IPS-NIHi7 (cell line): ENCODE results near the gene EXOSC3.
"Not testable (repeated sequence)": the region's sequence is repeated elsewhere in the genome, so short reads cannot be mapped to it uniquely, and the experiment has no call there.

Source experiments
- DNase-seq: peaks from one replicate; pipeline ENCODE4 v3.0.0; 2012; ENCODE audit warnings: mixed read lengths; ENCODE audit errors: extremely low spot score

Gene EXOSC3

DNA sequence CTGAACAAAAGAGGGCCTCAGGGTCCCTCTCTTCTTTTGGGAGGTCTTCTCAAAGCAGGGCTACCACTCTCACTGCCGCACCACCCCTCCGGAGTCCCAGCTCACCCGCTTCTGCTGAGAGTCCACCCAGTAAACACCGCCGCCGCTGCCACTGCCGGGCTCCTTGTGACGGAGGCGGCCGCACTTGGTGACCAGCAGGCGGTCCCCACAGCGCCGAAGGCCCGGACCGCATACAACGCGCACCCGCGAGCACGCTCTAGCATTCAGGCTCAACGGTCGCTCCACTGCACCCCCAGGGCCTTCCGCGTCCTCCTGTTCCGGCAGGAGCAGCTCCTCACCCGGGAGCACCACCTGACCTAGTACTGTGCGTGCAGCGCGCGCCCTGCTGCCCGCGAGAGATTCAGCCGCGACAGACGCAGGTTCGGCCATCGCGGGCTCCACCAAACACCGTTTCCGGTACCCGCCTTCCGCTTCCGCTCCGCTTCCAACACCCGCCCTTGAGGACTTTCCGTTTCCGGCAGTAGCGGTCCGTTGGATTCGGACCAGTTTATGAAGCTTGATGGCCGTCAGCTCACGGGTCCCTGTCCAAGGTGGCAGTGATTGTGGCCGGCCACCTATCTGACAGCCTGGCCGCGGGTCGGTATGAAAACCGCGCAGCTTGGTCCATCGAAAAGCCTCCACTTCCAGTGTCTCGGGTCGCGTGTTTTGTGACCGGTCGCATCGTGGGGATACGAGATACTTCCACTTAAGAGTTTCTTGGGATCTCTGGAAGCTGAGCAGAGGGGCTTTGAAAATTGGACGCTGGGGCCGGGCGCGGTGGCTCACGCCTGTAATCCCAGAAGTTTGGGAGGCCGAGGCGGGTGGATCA lies at the start of gene EXOSC3:
Gene EXOSC3 (minus strand): TSS at position 449 of the 868 bp plus-strand sequence. CDS start 20 bp downstream, at position 429.
- DNase-seq = peak; percentile 88

DNA sequence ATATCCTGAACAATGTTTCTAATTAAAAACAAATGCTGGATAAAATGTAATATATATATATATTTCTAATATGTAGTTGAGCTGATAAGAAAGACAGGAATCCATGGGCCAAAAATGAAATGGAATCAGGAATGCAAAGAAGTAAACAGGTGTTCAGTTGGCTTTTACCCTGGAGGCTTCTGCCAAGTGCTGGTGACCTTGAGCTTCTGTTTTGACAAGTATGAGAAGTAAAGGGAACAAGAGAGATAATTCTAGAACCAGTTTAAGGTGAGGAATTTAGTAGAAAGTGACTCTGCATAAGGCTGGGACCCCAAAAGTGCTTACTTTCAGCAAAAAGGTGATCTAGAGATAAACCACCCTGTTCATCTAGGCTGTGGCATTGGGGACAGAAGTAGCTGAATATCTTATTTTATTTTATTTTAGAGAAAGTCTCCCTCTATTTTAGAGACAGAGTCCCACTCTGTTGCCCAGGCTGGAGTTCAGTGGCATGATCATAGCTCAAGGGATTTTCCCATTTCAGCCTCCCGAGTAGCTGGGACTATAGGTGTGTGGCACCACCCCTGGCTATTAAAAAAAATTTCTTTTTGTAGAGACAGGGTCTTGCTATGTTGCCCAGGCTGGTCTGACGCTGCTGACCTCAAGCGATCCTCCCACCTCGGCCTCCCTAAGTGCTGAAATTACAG lies 42.8 kb upstream of the EXOSC3 start:
- no peak for DNase-seq

DNA sequence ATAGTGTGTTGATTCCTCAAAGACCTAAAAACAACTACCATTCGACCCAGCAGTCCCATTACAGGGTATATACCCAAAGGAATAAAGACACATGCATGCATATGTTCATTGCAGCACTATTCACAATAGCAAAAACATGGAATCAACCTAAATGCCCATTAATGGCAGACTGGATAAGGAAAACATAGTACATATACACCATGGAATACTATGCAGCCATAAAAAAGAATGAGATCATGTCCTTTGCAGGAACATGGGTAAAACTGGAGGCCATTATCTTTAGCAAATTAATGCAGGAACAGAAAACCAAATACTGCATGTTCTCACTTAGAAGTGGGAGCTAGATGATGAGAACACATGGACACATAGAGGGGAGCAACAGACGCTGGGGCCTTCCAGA lies 40.3 kb upstream of the EXOSC3 start:
- DNase-seq = not testable (repeated sequence)

DNA sequence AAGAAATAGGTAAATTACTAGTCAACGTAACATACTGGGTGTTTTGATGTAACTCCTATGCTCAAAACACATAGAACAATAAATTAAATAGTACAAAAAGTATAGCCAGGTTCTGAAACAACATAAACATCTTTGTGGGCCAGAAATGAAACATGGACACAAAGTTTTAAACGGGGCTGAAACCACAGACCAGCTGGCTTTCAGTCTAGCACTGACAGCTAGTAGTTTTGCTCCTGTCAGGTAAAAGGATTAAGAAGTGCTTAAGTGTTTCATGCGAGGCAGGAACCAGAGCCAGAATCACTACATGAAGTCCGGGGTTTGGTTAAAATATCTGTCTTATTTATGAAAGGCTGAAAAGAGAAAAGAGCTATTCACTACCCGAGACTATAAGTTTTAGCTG lies 35.3 kb upstream of the EXOSC3 start:
- no peak for DNase-seq

DNA sequence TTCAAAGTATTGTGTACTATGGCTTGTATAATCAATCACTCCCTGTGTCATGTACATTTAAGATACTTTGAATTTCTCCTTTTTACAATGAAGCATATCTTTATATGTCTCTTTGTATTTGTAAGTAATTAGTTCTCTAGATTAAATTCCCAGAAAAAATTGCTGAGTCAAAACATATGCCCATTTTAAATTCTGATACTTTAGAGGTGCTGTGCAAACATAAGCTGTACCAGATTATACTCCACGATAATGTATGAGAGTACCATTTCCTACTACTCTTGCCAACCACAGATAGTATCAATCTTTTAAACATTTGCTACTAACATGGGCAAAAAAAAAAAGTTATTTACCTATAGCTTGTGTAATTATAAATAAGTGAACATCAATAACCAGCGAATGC lies 34.0 kb upstream of the EXOSC3 start:
- DNase-seq = no peak

DNA sequence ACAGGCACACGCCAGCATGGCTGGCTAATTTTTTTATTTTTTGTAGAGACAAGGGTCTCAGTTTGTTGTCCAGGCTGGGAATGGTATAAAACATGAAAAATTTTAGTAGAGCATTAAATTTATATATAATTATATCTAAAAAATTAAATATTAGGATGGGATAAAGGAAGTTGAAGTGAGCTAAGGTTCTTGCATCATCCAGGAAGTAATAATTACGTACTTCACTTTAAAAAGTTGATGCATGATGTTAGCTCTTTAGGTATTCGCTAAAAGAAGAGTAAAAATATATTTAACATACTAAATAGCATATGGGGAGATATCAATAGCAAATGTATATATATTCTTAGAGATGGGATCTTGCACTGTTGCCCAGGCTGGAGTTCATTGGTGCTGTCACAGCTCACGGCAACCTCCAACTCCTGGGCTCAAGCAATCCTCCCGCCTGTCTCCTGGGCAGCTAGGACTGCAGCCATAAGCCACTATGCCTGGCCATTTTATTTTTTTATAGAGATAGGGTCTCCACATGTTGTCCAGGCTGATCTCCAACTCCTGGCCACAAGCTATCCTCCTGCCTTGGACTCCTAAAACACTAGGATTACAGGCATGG lies 28.0 kb upstream of the EXOSC3 start:
- no peak for DNase-seq

DNA sequence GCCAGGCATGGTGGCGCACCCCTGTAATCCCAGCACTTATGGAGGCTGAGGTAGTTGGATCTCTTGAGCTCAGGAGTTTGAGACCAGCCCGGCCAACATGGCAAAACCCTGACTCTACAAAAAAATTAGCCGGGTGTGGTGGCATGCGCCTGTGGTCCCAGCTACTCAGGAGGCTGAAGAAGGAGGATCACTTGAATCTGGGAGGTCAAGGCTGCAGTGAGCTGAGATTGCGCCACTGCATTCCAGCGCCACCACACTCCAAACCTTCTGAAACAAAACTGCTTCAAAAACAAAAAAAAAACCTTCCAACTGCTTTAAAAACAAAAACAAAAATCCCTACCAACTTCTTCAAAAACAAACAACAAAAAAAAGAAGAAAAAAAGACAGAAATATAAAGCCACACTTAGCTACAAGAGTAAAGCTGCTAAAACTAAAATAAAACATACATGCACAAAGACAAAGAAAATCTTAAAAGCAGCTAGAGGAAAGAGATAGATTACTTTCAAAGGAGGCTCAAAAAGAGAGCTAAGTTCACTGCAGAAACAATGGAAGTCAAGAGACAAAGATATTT lies 27.1 kb upstream of the EXOSC3 start:
- no peak for DNase-seq

DNA sequence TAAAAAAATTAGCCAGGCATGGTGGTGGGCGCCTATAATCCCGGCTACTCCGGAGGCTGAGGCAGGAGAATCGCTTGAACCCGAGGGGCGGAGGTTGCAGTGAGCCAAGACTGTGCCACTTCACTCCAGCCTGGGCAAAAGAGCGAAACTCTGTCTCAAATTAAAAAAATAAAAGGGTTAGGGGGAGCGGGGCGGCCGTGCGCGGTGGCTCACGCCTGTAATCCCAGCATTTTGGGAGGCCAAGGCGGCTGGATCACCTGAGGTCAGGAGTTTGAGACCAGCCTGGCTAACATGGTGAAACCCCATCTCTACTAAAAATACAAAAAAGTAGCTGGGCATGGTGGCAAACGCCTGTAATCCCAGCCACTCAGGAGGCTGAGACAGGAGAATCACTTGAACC lies 24.8 kb upstream of the EXOSC3 start:
- DNase-seq = not testable (repeated sequence)

DNA sequence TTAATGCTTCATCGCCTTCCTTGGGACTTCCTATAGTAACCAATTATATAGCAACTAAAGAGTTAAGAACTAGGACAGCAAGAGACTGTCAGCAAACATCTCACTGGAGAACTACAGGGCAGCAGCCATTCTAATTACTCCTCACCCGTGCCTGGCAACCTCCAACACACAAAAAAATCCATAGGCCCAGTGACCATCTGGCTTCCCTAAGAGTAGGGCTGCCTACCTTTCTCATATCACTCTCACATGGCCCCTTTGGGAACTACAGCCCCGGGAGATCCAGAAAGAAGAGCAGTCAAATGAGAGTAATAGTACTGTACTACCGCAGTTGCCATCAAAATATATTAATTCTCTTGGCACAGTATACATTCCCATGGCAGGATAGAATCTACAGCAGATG lies 21.4 kb upstream of the EXOSC3 start:
- DNase-seq = no peak

DNA sequence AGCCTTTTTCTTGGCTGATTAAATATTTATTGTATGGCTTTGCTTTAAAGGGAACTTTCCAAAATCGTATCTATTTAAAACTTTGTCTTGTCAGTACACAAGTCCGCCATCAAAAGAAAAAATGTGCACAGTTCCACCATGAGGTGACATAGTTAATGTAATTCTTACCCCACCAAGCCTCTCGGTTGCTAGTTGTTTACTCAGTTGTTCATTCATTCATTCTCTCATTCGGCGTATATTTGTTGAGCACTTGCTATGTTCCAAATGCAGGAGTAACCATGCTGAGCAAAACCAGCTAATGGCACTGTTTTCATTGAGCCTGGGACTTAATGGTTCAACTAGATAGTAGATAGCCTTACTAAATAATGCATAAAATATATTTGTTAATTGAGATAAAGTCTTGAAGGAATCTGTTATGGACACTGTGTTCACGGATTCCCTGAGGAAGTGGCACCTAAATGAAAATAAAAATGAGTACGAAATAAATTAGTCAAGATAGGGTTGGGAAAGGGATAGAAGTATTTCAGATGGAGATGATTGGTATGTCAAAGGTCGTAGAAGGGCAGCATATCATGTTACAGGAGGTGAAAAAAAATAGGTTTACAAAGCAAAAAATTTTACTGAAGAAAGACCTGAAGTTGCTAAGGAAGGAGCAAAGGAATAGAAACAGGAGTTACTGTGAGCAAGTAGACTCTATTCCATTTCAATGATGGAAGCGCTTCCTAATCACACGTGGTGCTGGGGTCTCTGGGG lies 17.3 kb upstream of the EXOSC3 start:
- DNase-seq = no peak

DNA sequence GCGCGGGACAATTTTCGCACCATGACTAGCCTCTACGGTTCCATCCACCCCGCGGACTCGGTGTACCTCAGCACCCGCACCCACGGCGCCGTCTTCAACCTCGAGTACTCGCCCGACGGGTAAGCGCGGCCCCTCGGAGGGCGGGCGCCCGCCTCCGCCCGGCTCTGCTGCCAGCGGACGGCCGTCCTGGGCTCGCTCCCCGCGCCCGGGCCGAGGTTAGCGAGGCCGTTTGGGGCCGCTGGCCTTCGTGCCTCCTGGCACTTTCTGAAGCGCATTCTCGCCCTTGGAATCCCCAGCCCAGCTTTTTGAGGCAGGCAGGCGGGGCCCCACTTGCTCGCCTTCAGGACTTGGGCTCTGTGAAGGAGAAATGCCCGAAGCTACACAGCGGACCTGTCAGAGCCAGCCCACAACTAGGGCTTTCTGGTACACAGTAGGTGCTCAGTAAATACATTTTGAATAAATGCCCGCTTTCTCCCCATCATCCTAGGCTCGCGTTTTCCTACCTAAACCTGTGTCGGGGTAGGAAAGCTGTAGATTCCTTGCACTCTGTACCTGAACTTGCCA lies 16.5 kb upstream of the EXOSC3 start:
- peak; percentile 43 for DNase-seq

DNA sequence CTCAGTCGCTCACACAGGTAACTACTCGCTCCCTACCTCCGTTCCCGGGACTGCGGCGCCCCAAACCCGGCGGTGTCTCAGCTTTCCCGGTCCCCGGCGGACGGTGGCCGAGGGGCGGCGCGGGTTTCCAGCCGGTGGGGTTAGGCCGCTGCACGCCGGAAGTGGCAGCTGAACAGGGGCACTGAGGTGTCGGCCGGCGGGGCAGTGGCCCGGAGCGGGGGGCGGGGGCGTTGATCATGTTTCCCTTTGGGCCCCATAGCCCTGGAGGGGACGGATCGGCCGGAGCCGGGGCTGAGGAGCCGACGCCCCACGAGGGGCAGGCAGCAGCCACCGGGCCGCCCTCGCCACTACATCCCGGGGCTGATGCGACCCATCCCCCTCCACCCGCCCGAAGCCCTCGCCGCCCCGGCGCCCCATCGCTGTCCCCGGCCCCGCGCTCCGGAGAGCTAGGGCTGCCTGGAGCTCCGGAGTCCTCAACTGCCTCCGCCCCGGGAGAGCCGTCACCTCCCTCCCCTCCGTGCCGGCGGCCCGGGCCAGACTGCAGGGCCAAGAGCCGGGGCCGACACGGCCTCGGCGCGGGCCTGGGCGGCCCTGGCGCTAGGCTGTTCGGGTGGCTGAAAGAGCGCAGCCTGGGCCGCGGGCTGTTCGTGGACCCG lies 15.9 kb upstream of the EXOSC3 start, which contains the start of gene DCAF10:
Gene DCAF10 (plus strand): TSS at position 167 of the 656 bp plus-strand sequence. CDS start 70 bp downstream, at position 237.
- peak; percentile 89 for DNase-seq

DNA sequence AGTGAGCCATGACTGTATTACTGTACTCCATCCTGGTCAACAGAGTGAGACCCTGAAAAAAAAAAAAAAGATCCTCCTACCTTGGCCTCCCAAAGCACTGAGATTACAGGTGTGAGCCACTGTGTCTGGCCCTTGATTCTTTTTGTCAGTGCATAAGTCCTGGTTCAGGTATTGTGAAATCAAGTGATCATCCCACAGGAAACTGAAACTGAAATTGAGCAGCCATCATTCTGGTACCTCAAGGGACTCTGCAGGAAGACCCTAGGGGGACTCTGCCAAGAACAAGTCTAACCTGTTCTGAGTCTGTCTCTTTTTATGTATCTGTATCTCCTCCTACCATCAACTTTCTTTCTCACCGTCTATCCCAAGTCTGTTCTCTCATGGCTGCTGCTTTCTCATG lies 13.8 kb upstream of the EXOSC3 start:
- DNase-seq = no peak

DNA sequence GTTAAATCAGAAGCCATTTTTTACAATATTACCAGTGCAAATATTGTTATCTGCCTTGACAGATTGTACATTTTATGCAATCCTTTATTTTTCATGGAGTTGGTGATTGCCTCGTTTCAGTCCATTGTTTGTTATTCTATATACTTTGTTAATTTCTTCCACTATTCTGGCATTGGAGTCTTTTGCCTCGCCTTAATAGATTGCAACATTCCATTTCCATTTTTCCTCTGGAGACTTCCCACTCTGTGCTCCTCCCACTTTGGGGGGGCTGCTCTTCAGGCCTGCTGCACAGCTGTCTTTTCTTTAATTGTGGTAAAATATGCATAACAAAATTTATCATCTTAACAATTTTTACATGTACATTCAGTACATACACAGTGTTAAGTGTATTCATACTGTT lies 11.4 kb upstream of the EXOSC3 start:
- DNase-seq = no peak

DNA sequence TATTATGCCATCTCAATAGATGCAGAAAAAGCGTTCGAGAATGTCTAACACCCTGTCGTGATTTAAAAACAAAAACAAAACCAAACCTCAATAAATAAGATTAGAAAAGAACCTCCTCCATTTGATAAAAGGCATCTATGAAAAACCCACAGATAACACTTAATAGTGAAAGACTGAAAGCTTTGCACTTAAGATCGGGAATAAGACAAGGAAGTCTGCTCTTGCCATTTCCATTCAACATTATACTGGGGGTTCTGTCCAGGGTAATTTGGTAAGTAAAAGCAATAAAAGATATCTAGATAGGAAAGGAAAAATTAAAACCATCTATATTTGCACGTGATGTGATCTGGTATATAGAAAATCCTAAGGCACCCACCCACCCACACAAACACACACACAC lies 7.3 kb upstream of the EXOSC3 start:
- no peak for DNase-seq

DNA sequence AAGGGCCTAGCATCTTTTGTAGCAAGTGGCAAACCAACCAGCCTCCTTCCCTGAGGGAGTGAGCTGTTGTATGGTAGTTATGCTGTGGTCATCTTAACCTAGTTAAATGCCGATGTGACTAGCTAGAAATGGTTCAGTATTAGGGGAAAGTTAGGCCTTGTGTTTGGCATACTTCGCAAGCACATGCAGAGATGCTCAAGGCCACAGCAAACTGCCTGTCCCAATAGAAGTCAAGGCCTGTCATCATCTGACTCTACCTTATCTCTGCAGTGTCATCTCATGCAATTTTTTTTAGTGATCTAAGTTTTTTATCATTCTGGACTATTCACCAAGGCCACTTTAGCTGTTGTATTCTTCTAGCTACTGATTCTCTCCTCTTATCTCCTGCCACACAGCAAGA lies 5.2 kb upstream of the EXOSC3 start:
- DNase-seq = no peak

DNA sequence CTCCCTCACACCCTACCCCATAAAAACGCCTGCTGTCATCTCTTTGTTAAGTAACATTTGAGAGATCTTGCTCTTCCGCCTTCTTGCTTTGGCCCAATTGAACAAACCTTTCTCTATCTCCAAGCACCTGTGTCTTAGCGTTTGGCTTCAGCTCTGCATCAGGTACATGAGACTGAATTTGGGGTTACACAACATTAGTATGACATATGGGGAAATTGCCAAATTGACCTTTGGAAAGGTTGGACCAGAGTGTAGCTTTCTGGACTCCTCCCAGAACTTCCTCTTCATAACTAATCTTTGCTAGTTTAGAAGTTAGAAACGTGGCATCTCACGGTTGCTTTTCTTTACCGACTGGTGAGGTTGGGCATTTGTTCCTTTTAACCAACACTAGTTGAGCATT lies 3.5 kb upstream of the EXOSC3 start:
- no peak for DNase-seq

DNA sequence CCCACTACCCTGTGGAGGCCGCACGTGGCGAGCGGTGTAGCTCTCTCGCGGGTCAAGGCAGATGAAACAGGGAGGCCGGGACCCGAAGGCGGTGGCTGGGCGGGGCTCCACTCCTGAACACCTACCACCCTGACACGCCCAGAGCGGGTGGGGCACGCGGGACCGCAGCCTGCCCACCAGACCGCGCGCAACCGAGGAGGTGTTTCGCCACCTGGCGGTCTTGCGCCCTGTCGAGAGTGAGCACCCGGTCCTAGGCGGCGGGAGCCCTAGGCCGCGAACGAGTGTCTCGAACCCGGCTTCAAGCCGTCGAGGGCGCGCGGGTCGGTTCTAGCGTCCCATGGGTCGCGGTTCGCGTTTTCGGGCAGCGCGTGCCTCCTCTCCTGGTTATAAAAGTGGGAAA lies 2.2 kb upstream of the EXOSC3 start:
- DNase-seq = no peak

DNA sequence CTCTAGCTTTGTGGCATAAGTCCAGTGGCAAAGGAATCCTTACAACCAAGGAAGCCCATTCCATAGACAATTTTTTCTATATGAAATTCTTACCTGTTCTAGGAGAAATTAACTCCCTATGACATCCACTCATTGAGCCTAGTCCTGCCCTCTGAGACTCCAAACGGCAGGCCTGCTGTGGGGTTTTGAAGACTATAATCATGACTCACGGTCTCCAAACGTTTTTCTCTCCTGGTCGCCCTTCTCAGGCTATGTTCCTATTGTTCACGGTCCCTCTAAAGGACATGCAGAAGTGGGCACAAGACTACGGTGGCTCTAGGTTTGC lies 611 bp downstream of the EXOSC3 start:
- no peak for DNase-seq

DNA sequence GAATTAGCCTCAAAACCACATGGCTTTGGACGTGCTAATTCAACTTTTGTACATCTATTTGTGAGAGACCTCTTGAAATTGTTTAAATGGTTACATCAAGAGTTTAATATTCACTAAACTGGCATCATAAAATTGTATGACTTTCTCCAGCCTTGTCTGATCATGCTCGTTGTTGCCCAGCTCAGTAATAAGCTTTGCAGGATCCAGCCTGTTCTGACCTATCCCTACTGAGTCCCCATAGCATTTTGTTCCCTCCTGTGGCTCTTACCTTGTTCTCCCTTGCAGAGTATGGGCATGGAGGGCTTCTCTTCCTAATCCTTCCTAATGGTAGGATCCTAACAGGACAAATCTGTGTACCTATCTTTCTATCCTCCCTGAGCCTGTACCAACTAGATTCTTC lies 6.3 kb downstream of the EXOSC3 start:
- DNase-seq = no peak

DNA sequence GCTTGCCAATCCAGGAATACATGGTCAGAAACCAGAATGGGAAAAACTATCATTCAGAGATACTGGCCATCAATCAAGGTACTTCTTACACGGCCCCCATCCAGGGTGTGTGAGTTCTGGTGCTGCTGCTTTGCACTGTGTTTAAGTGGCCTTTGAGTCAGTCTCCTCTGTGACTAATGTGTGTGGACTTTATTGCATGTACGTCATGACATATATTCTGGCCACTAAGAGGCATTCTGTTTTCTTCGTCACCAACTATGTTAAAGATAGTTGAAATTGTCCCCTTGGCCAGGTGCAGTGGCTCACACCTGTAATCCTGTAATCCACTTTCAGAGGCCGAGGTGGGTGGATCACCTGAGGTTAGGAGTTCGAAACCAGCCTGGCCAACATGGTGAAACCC lies 8.5 kb downstream of the EXOSC3 start:
- DNase-seq = no peak
